ENCODE measurements around the gene PLIN1. TPM values are rescaled to one million over a fixed set of nuclear protein-coding genes. Genes with fewer than 3 reads are reported as not detected.

The PLIN1 gene
- total RNA-seq, 1 donor from 2014 or later = 0.14 TPM

- no peaks in the 10 kb centered on the region for H3K4me1 Mint-ChIP-seq (ENCODE audit: low read depth, unreplicated experiment)
- H3K79me2 ChIP-seq (ENCODE audit: insufficient read depth, low read length) = no peaks in the 10 kb centered on the region
- H3K27ac ChIP-seq (ENCODE audit: low read depth, low read length) = no peak overlapping the region
- TF ChIP-seq, protein P1, sequence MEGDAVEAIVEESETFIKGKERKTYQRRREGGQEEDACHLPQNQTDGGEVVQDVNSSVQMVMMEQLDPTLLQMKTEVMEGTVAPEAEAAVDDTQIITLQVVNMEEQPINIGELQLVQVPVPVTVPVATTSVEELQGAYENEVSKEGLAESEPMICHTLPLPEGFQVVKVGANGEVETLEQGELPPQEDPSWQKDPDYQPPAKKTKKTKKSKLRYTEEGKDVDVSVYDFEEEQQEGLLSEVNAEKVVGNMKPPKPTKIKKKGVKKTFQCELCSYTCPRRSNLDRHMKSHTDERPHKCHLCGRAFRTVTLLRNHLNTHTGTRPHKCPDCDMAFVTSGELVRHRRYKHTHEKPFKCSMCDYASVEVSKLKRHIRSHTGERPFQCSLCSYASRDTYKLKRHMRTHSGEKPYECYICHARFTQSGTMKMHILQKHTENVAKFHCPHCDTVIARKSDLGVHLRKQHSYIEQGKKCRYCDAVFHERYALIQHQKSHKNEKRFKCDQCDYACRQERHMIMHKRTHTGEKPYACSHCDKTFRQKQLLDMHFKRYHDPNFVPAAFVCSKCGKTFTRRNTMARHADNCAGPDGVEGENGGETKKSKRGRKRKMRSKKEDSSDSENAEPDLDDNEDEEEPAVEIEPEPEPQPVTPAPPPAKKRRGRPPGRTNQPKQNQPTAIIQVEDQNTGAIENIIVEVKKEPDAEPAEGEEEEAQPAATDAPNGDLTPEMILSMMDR (IDR thresholded peaks at IDR 0.05; ENCODE audit: insufficient read depth, low read depth, low read length) = no peak
- no peak for TF ChIP-seq EZH2 (IDR thresholded peaks at IDR 0.05; ENCODE audit: insufficient read depth, low read length)
- H3K4me3 Mint-ChIP-seq (ENCODE audit: unreplicated experiment) = no peak overlapping the region
- H3K36me3 ChIP-seq (ENCODE audit: insufficient read depth, low read length) = no peaks in the 10 kb centered on the region
- no peak overlapping the region for H3K9ac ChIP-seq (ENCODE audit: low read length)
- H3K9me3 Mint-ChIP-seq (ENCODE audit: unreplicated experiment) = no peaks in the 10 kb centered on the region
- H3K4me1 ChIP-seq (ENCODE audit: insufficient read depth, low read length) = no peaks in the 10 kb centered on the region
- no peaks in the 10 kb centered on the region for H3K27me3 Mint-ChIP-seq (ENCODE audit: low read depth, unreplicated experiment)
- no peaks in the 10 kb centered on the region for H3K27me3 ChIP-seq (ENCODE audit: insufficient read depth, low read length)
- H2AFZ ChIP-seq (ENCODE audit: low read depth, low read length) = no peak overlapping the region
- no peak overlapping the region for H3K4me3 ChIP-seq (ENCODE audit: insufficient read depth, low read depth, low read length)
- DNase-seq (ENCODE audit: low read depth) = no peak
- peaks cover 8% of the 10 kb centered on the region for H3K36me3 Mint-ChIP-seq (ENCODE audit: low read depth, unreplicated experiment)
- FAIRE-seq = no peak
- no peaks in the 10 kb centered on the region for H3K9me3 ChIP-seq (ENCODE audit: insufficient read depth, low read depth, low read length)
- H3K27ac Mint-ChIP-seq (ENCODE audit: unreplicated experiment) = no peak overlapping the region
- peaks cover 6% of the 10 kb centered on the region for H4K20me1 ChIP-seq (ENCODE audit: insufficient read depth, low read length)
- no peak overlapping the region for H3K4me2 ChIP-seq (ENCODE audit: low read length)
Observed at GRCh38 chr15:89646416-89647141, 32.6 kb downstream of the PLIN1 start.

DNA sequence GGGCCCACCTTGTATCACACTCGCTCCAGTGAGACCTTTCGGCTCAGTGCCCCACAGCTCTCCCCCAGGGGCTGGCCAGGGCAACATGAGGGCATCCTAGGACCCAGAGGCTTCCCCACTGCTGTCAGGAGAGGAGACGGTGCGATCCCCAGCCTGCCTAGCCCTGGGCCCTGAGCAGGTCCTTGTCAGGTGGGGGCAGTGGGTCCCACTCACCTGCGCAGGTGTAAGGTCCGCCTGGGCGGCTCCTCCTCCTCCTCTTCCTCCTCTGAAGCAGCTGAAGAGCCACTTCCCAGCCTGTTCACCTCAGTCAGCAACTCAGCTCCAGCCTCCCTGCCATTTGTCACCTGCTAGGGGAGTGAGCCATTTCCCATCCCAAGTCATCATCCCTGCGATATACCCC lies 33.5 kb downstream of the PLIN1 start:
- no peaks in the 10 kb centered on the region for H3K27me3 Mint-ChIP-seq (ENCODE audit: low read depth, unreplicated experiment)
- H3K27ac Mint-ChIP-seq (ENCODE audit: unreplicated experiment) = no peak overlapping the region
- Histone ChIP-seq H3K4me2 (ENCODE audit: low read length) (no peak overlapping the region), H2AFZ (ENCODE audit: low read depth, low read length) (no peak overlapping the region), H4K20me1 (ENCODE audit: insufficient read depth, low read length) (peaks cover 6% of the 10 kb centered on the region), H3K79me2 (ENCODE audit: insufficient read depth, low read length) (no peaks in the 10 kb centered on the region), H3K9me3 (ENCODE audit: insufficient read depth, low read depth, low read length) (no peaks in the 10 kb centered on the region), H3K4me1 (ENCODE audit: insufficient read depth, low read length) (no peaks in the 10 kb centered on the region), H3K9ac (ENCODE audit: low read length) (no peak overlapping the region), H3K27me3 (ENCODE audit: insufficient read depth, low read length) (no peaks in the 10 kb centered on the region), H3K4me3 (ENCODE audit: insufficient read depth, low read depth, low read length) (no peak overlapping the region), H3K36me3 (ENCODE audit: insufficient read depth, low read length) (peaks cover 4% of the 10 kb centered on the region), H3K27ac (ENCODE audit: low read depth, low read length) (no peak overlapping the region)
- no peak for DNase-seq (ENCODE audit: low read depth)
- H3K9me3 Mint-ChIP-seq (ENCODE audit: unreplicated experiment) = no peaks in the 10 kb centered on the region
- no peaks in the 10 kb centered on the region for H3K4me1 Mint-ChIP-seq (ENCODE audit: low read depth, unreplicated experiment)
- H3K36me3 Mint-ChIP-seq (ENCODE audit: low read depth, unreplicated experiment) = peaks cover 12% of the 10 kb centered on the region
- TF ChIP-seq, protein P1 (IDR thresholded peaks at IDR 0.05; ENCODE audit: insufficient read depth, low read depth, low read length) = no peak
- no peak for TF ChIP-seq EZH2 (IDR thresholded peaks at IDR 0.05; ENCODE audit: insufficient read depth, low read length)
- FAIRE-seq = no peak
- H3K4me3 Mint-ChIP-seq (ENCODE audit: unreplicated experiment) = no peak overlapping the region

DNA sequence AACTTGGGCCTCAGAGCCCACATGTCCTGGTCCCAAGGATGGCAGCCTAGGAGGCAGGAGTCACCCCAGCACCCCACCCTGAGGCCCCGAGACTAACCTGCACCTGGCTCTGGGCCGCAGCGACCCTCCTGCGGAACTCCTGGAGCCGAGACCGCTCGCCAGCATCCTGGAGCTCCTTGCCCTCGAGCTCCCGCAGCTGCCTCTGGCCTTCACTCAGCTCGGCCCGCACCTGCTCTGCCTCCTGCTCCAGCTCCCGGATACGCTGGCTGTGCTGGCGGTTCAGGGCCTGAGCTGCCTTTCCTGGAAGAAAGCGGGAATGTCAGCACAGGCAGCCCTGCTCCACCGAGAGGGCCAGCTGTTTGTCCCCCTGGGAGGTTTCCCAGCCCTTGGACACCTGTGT lies 37.1 kb downstream of the PLIN1 start:
- FAIRE-seq (no peak), DNase-seq (ENCODE audit: low read depth) (no peak)
- H3K4me3 Mint-ChIP-seq (ENCODE audit: unreplicated experiment) = no peak overlapping the region
- H2AFZ ChIP-seq (ENCODE audit: low read depth, low read length) = no peak overlapping the region
- H3K9me3 Mint-ChIP-seq (ENCODE audit: unreplicated experiment) = no peaks in the 10 kb centered on the region
- H3K9ac ChIP-seq (ENCODE audit: low read length) = no peak overlapping the region
- no peak overlapping the region for H3K27ac ChIP-seq (ENCODE audit: low read depth, low read length)
- no peaks in the 10 kb centered on the region for H3K79me2 ChIP-seq (ENCODE audit: insufficient read depth, low read length)
- no peaks in the 10 kb centered on the region for H3K27me3 ChIP-seq (ENCODE audit: insufficient read depth, low read length)
- no peak overlapping the region for H3K27ac Mint-ChIP-seq (ENCODE audit: unreplicated experiment)
- no peaks in the 10 kb centered on the region for H3K4me1 ChIP-seq (ENCODE audit: insufficient read depth, low read length)
- no peaks in the 10 kb centered on the region for H3K27me3 Mint-ChIP-seq (ENCODE audit: low read depth, unreplicated experiment)
- H4K20me1 ChIP-seq (ENCODE audit: insufficient read depth, low read length) = no peaks in the 10 kb centered on the region
- no peak overlapping the region for H3K4me2 ChIP-seq (ENCODE audit: low read length)
- TF ChIP-seq, protein P1 (IDR thresholded peaks at IDR 0.05; ENCODE audit: insufficient read depth, low read depth, low read length) = no peak
- TF ChIP-seq EZH2 (IDR thresholded peaks at IDR 0.05; ENCODE audit: insufficient read depth, low read length) = no peak
- no peaks in the 10 kb centered on the region for H3K4me1 Mint-ChIP-seq (ENCODE audit: low read depth, unreplicated experiment)
- no peaks in the 10 kb centered on the region for H3K9me3 ChIP-seq (ENCODE audit: insufficient read depth, low read depth, low read length)
- H3K36me3 ChIP-seq (ENCODE audit: insufficient read depth, low read length) = peaks cover 6% of the 10 kb centered on the region
- no peak overlapping the region for H3K4me3 ChIP-seq (ENCODE audit: insufficient read depth, low read depth, low read length)
- H3K36me3 Mint-ChIP-seq (ENCODE audit: low read depth, unreplicated experiment) = peaks cover 7% of the 10 kb centered on the region
